K562 (cell line): ENCODE measurements around the gene NPM3. TPM values are rescaled to one million over a fixed set of nuclear protein-coding genes. Genes with fewer than 3 reads are reported as not detected.

Experiments
- ARID2 ChIP-seq: fragments of 450-650 bp; IDR thresholded peaks from 2 replicates; pipeline ENCODE4 v1.6.1; 2017; ENCODE audit warnings: antibody characterized with exemption, mild to moderate bottlenecking
- CBX2 ChIP-seq: fragments of 200-600 bp; sonication (generic); IDR thresholded peaks from one replicate; pipeline ENCODE4 v1.6.1; 2012; ENCODE audit warnings: mild to moderate bottlenecking, low read length, inconsistent platforms; ENCODE audit not compliant: insufficient read depth, poor library complexity, severe bottlenecking
- HDAC8 ChIP-seq: fragments of 450-650 bp; IDR thresholded peaks from 2 replicates; pipeline ENCODE4 v1.6.1; 2016; ENCODE audit warnings: mild to moderate bottlenecking, missing genetic modification characterization, moderate library complexity, missing compliant biosample characterization
- IRF2 ChIP-seq: sonication (generic); formaldehyde crosslinking; IDR thresholded peaks from 2 replicates; pipeline ENCODE4 v1.8.1; 2022; ENCODE audit warnings: mild to moderate bottlenecking, missing genetic modification reagents
- MXI1 ChIP-seq: IDR thresholded peaks from 2 replicates; pipeline ENCODE4 v1.6.1; 2011; ENCODE audit warnings: low read depth, mild to moderate bottlenecking, improper control_type of control experiment, low read length
- NKRF ChIP-seq: fragments of 450-650 bp; IDR thresholded peaks from 2 replicates; pipeline ENCODE4 v1.6.1; 2016; ENCODE audit warnings: borderline replicate concordance
- NONO ChIP-seq, 2 experiments: fragments of 200-400 bp in 1 of 2; fragments of 450-650 bp in 1 of 2; formaldehyde crosslinking in 1 of 2; IDR thresholded peaks; 2 replicates each; pipeline ENCODE4 v1.6.1; 2017; ENCODE audit warnings: low read depth in 2 of 2, mild to moderate bottlenecking in 2 of 2, moderate library complexity in 2 of 2, low read length in 1 of 2
- POLR2G ChIP-seq: fragments of 200-400 bp; formaldehyde crosslinking; IDR thresholded peaks from 2 replicates; pipeline ENCODE4 v1.6.1; 2017; ENCODE audit warnings: low read depth, mild to moderate bottlenecking, antibody characterized with exemption, low read length, moderate library complexity
- PPARD ChIP-seq: fragments of 250-450 bp; sonication (Bioruptor Pico); IDR thresholded peaks from 2 replicates; pipeline ENCODE4 v1.8.0; 2022; ENCODE audit warnings: inconsistent platforms, mild to moderate bottlenecking, moderate library complexity
- RBFOX2 ChIP-seq: fragments of 200-400 bp; formaldehyde crosslinking; IDR thresholded peaks from 2 replicates; pipeline ENCODE4 v1.6.1; 2017; ENCODE audit warnings: low read depth, mild to moderate bottlenecking, low read length, moderate library complexity
- REST ChIP-seq, 2 experiments: fragments of 450-650 bp; formaldehyde crosslinking in 1 of 2; IDR thresholded peaks; 2 replicates each; pipeline versions ENCODE4 v1.4.0 to v1.6.1; 2014 to 2020; ENCODE audit warnings: mild to moderate bottlenecking in 2 of 2, borderline replicate concordance in 1 of 2, low read depth in 1 of 2
- RFX5 ChIP-seq: IDR thresholded peaks from 2 replicates; pipeline ENCODE4 v1.6.1; 2011; ENCODE audit warnings: low read depth, mild to moderate bottlenecking, improper control_type of control experiment, low read length
- SOX6 ChIP-seq: fragments of 450-650 bp; IDR thresholded peaks from 2 replicates; pipeline ENCODE4 v1.6.1; 2014; ENCODE audit warnings: mild to moderate bottlenecking
- TBP ChIP-seq: optimal IDR thresholded peaks from 2 replicates; pipeline ENCODE3; 2011; ENCODE audit warnings: low read depth, low read length, improper control_type of control experiment
- ZNF507 ChIP-seq: conservative IDR thresholded peaks from 2 replicates; pipeline ENCODE4 v1.6.1; 2017; ENCODE audit warnings: missing genetic modification characterization, missing compliant biosample characterization
- ZNF717 ChIP-seq: fragments of 250-450 bp; sonication (Bioruptor Pico); IDR thresholded peaks from 2 replicates; pipeline ENCODE4 v1.5.0; 2021
- polyA plus RNA-seq, 8 experiments: library from polyadenylated mRNA; depleted of rRNA in 4 of 8; stranded (reverse) in 5 of 8; unstranded in 3 of 8; fragments of >200 nt; fragmentation: Nextera tagmentation in 2 of 8; fragmentation: Illumina TruSeq in 1 of 8; extraction: Ambion mirVana in 2 of 8; extraction: Trizol in 1 of 8; gene quantifications; 2 replicates each; pipeline versions ENCODE4 v1.2.1 to v1.2.3, GENCODE V29; 2011 to 2014; ENCODE audit warnings: inconsistent platforms in 1 of 8, missing spikeins in 1 of 8
- total RNA-seq, 7 experiments: library from RNA; depleted of rRNA in 6 of 7; stranded (reverse); fragments of >200 nt in 6 of 7; fragmentation: Illumina TruSeq in 2 of 7; extraction: Trizol in 2 of 7; gene quantifications; 2 replicates each; pipeline versions ENCODE4 v1.2.1 to v1.2.3, GENCODE V29; 2011 to 2021; ENCODE audit warnings: low replicate concordance in 1 of 7

The NPM3 gene
- total and polyA plus RNA-seq, 9 of the 15 experiments (the other 6 are each of a cell fraction or from before 2014, with no cell fraction given) = 15.2 to 239 (median 114) TPM

- TF ChIP-seq REST (IDR thresholded peaks at IDR 0.05; ENCODE audit: borderline replicate concordance) (no peak), REST (CRISPR knock-in tag; IDR thresholded peaks at IDR 0.05; ENCODE audit: low read depth) (no peak), NONO (IDR thresholded peaks at IDR 0.05; ENCODE audit: low read depth in 2 of 2, low read length in 1 of 2) (no peak), POLR2G (peak; percentile 87), RFX5 (no peak), ARID2 (no peak), TBP (peak; percentile 56), NKRF (peak; percentile 76; the same call in 1 of the 2 replicates), IRF2 (no peak), HDAC8 (tag) (no peak), RBFOX2 (peak; percentile 79), PPARD (CRISPR knock-in tag) (no peak), CBX2 (no peak), SOX6 (no peak), ZNF717 (CRISPR knock-in tag) (no peak), MXI1 (peak; percentile 51; the same call in 1 of the 2 replicates), ZNF507 (tag) (no peak)
Observed at GRCh38 chr10:101782811-101783735, at the start of gene NPM3 (continued).
